HCT116 (cell line): ENCODE measurements around the gene CADPS2. TPM values are rescaled to one million over a fixed set of nuclear protein-coding genes. Genes with fewer than 3 reads are reported as not detected.

Source experiments
- ATAC-seq: fragments of 200-7000 bp; cut with Tn5 transposase; 2 replicates; pipeline ENCODE4 v1.9.1; 2020; ENCODE audit warnings: mild to moderate bottlenecking, moderate library complexity
- BruUV-seq: library from RNA; stranded (reverse); fragments of 400-500 nt; replicated peaks from 2 replicates; lab custom pipeline; 2021; lab: Mats Ljungman, UMichigan
- CTCF ChIA-PET: fragments of 300-600 bp; sonication (Branson Sonifier 250); formaldehyde crosslinking; loops from one replicate; lab custom pipeline; 2021; ENCODE audit warnings: antibody characterized with exemption; lab: Charles Lee
- POLR2A ChIA-PET: fragments of 300-600, 350-600 bp; sonication (Branson Sonifier 250); formaldehyde crosslinking; loops from one replicate; lab custom pipeline; 2021; ENCODE audit warnings: antibody characterized with exemption; lab: Charles Lee
- RAD21 ChIA-PET, 2 experiments: fragments of 300-600 bp; sonication (Branson Sonifier 250); formaldehyde crosslinking; loops; one replicate each; lab custom pipeline; 2023; ENCODE audit warnings: low total read pairs in 2 of 2; ENCODE audit not compliant: uncharacterized antibody in 2 of 2, unreplicated experiment in 2 of 2, low non-redundant PET in 1 of 2; lab: Charles Lee
- DNase-seq: peaks from one replicate; pipeline ENCODE4 v3.0.0-alpha.2; 2010; ENCODE audit warnings: low read depth, low spot score
- H2AFZ ChIP-seq: fragments of 200-600 bp; shearing (Covaris generic), sonication (generic); 2 replicates; pipeline ENCODE4 v1.6.1; 2017; ENCODE audit warnings: low read depth, mixed run types, mixed read lengths, antibody characterized with exemption, low read length; ENCODE audit not compliant: poor library complexity, severe bottlenecking
- H3K27ac ChIP-seq: 2 replicates; pipeline ENCODE4 v1.5.1; 2012; ENCODE audit warnings: low read depth, low read length
- H3K27me3 ChIP-seq: fragments of 200-600 bp; sonication (generic); 2 replicates; pipeline ENCODE4 v1.6.1; 2016; ENCODE audit warnings: mixed run types, low read length, mixed read lengths; ENCODE audit not compliant: insufficient read depth
- H3K36me3 ChIP-seq, 2 experiments: fragments of 200-500 bp in 1 of 2; fragments of 200-600 bp in 1 of 2; sonication (Bioruptor generic) in 1 of 2; sonication (generic) in 1 of 2; 2 replicates each; pipeline versions ENCODE4 v1.5.1 to v1.6.1; 2014 to 2016; ENCODE audit warnings: low read length in 2 of 2, inconsistent platforms in 1 of 2, mixed read lengths in 1 of 2, mixed run types in 1 of 2; ENCODE audit not compliant: insufficient read depth in 2 of 2, control insufficient read depth in 1 of 2
- H3K4me1 ChIP-seq, 2 experiments: fragments of 200-600 bp in 1 of 2; sonication (generic) in 1 of 2; 2 replicates each; pipeline versions ENCODE4 v1.5.1 to v1.6.1; 2012 to 2017; ENCODE audit warnings: low read length in 2 of 2, inconsistent platforms in 1 of 2, mild to moderate bottlenecking in 1 of 2, mixed read lengths in 1 of 2, mixed run types in 1 of 2, moderate library complexity in 1 of 2; ENCODE audit not compliant: insufficient read depth in 2 of 2, control insufficient read depth in 1 of 2
- H3K4me2 ChIP-seq: fragments of 200-600 bp; sonication (generic); 2 replicates; pipeline ENCODE4 v1.6.1; 2017; ENCODE audit warnings: mixed run types, low read length, mixed read lengths
- H3K4me3 ChIP-seq, 2 experiments: fragments of 200-600 bp in 1 of 2; sonication (generic) in 1 of 2; replicated peaks in 1 of 2; 2 replicates each; pipeline ENCODE4 v1.5.1; 2011 to 2016; ENCODE audit warnings: low read length in 2 of 2, control low read depth in 1 of 2, low read depth in 1 of 2, mild to moderate bottlenecking in 1 of 2, mixed read lengths in 1 of 2, mixed run types in 1 of 2
- H3K79me2 ChIP-seq: fragments of 200-600 bp; sonication (generic); 2 replicates; pipeline ENCODE4 v1.6.1; 2017; ENCODE audit warnings: mild to moderate bottlenecking, mixed run types, low read length, moderate library complexity, mixed read lengths; ENCODE audit not compliant: insufficient read depth
- H3K9ac ChIP-seq: fragments of 200-600 bp; sonication (generic); 2 replicates; pipeline ENCODE4 v1.6.1; 2016; ENCODE audit warnings: low read length, mixed read lengths
- H3K9me2 ChIP-seq: fragments of 200-600 bp; sonication (generic), shearing (Covaris generic); 2 replicates; pipeline ENCODE4 v1.6.1; 2017; ENCODE audit warnings: mixed run types, mild to moderate bottlenecking, moderate library complexity; ENCODE audit not compliant: insufficient read depth
- H3K9me3 ChIP-seq, 2 experiments: fragments of 200-500 bp in 1 of 2; fragments of 200-600 bp in 1 of 2; sonication (Bioruptor generic) in 1 of 2; sonication (generic) in 1 of 2; 2 replicates each; pipeline ENCODE4 v1.6.1; 2014 to 2017; ENCODE audit warnings: low read length in 2 of 2, mixed read lengths in 2 of 2, inconsistent platforms in 1 of 2, low read depth in 1 of 2, mild to moderate bottlenecking in 1 of 2, mixed run types in 1 of 2, moderate library complexity in 1 of 2; ENCODE audit not compliant: control insufficient read depth in 1 of 2, insufficient read depth in 1 of 2
- H4K20me1 ChIP-seq: fragments of 200-600 bp; sonication (generic), shearing (Covaris generic); 2 replicates; pipeline ENCODE4 v1.6.1; 2017; ENCODE audit warnings: mixed run types, mild to moderate bottlenecking, moderate library complexity; ENCODE audit not compliant: insufficient read depth
- CBX3 ChIP-seq: IDR thresholded peaks from 2 replicates; pipeline ENCODE4 v1.6.1; 2012; ENCODE audit warnings: low read depth
- CEBPB ChIP-seq: IDR thresholded peaks from 2 replicates; pipeline ENCODE4 v1.6.1; 2012; ENCODE audit warnings: low read depth
- ELF1 ChIP-seq: IDR thresholded peaks from 2 replicates; pipeline ENCODE4 v1.6.1; 2012; ENCODE audit warnings: low read depth, borderline replicate concordance
- EZH2 ChIP-seq: fragments of 200-600 bp; sonication (generic); IDR thresholded peaks from 2 replicates; pipeline ENCODE4 v1.6.1; 2017; ENCODE audit warnings: antibody characterized with exemption, mixed run types
- EZH2phosphoT487 ChIP-seq: fragments of 200-600 bp; IDR thresholded peaks from 2 replicates; pipeline ENCODE4 v1.6.1; 2018; ENCODE audit warnings: antibody characterized with exemption, borderline replicate concordance
- FOSL1 ChIP-seq: IDR thresholded peaks from 2 replicates; pipeline ENCODE4 v1.6.1; 2012; ENCODE audit warnings: low read depth
- RAD21 ChIP-seq: IDR thresholded peaks from 2 replicates; pipeline ENCODE4 v1.6.1; 2012; ENCODE audit warnings: low read depth, mild to moderate bottlenecking
- SP1 ChIP-seq: IDR thresholded peaks from 2 replicates; pipeline ENCODE4 v1.6.1; 2012; ENCODE audit warnings: low read depth
- SRF ChIP-seq: IDR thresholded peaks from 2 replicates; pipeline ENCODE4 v1.6.1; 2012; ENCODE audit warnings: low read depth
- ZFX ChIP-seq: fragments of 450-650 bp; IDR thresholded peaks from 2 replicates; pipeline ENCODE4 v1.6.1; 2017
- intact Hi-C: fragments of 100-400 bp; cut with micrococcal nuclease; formaldehyde crosslinking; loops from 2 replicates; pipeline ENCODE4 v1.10.0; 2022
- total RNA-seq: library from RNA; stranded (reverse); gene quantifications from one replicate; pipeline ENCODE4 v1.2.1, GENCODE V29; 2021; ENCODE audit not compliant: unreplicated experiment
- TF ChIP-seq, protein P1 (sequence below): IDR thresholded peaks from 2 replicates; pipeline ENCODE4 v1.6.1; 2012
- TF ChIP-seq, protein P2 (sequence below): IDR thresholded peaks from 2 replicates; pipeline ENCODE4 v1.6.1; 2011; ENCODE audit warnings: mild to moderate bottlenecking, low read length, moderate library complexity; ENCODE audit not compliant: insufficient replicate concordance; ENCODE audit errors: extremely low read depth
- TF ChIP-seq, protein P3 (sequence below): IDR thresholded peaks from 2 replicates; pipeline ENCODE4 v1.6.1; 2012

Gene CADPS2
- total RNA-seq, 1 experiment from 2014 or later = 7.5 TPM

- Histone ChIP-seq H3K4me1 (no peaks in the 10 kb centered on the region), H3K4me2 (no peak overlapping the region), H3K9ac (no peak overlapping the region), H3K9me2 (no peaks in the 10 kb centered on the region), H3K27me3 (no peaks in the 10 kb centered on the region), H3K27ac (no peak overlapping the region), H3K36me3 (no peaks in the 10 kb centered on the region), H3K79me2 (no peaks in the 10 kb centered on the region), H2AFZ (no peak overlapping the region), H3K4me3 (no peak overlapping the region), H3K9me3 (no peaks in the 10 kb centered on the region), H4K20me1 (no peaks in the 10 kb centered on the region)
- ChIA-PET CTCF (no interaction called here), RAD21 (no interaction called here), POLR2A (no interaction called here)
- ATAC-seq (no peak), DNase-seq (no peak)
- intact Hi-C loops = no loop called here
- TF ChIP-seq EZH2phosphoT487 (no peak), SP1 (no peak), ELF1 (no peak), FOSL1 (no peak), CEBPB (no peak), ZFX (no peak), EZH2 (no peak), SRF (no peak), CBX3 (no peak), RAD21 (no peak)
- TF ChIP-seq, protein P1, sequence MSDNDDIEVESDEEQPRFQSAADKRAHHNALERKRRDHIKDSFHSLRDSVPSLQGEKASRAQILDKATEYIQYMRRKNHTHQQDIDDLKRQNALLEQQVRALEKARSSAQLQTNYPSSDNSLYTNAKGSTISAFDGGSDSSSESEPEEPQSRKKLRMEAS = no peak
- TF ChIP-seq, protein P2, sequence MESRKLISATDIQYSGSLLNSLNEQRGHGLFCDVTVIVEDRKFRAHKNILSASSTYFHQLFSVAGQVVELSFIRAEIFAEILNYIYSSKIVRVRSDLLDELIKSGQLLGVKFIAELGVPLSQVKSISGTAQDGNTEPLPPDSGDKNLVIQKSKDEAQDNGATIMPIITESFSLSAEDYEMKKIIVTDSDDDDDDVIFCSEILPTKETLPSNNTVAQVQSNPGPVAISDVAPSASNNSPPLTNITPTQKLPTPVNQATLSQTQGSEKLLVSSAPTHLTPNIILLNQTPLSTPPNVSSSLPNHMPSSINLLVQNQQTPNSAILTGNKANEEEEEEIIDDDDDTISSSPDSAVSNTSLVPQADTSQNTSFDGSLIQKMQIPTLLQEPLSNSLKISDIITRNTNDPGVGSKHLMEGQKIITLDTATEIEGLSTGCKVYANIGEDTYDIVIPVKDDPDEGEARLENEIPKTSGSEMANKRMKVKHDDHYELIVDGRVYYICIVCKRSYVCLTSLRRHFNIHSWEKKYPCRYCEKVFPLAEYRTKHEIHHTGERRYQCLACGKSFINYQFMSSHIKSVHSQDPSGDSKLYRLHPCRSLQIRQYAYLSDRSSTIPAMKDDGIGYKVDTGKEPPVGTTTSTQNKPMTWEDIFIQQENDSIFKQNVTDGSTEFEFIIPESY = no peak
- TF ChIP-seq, protein P3, sequence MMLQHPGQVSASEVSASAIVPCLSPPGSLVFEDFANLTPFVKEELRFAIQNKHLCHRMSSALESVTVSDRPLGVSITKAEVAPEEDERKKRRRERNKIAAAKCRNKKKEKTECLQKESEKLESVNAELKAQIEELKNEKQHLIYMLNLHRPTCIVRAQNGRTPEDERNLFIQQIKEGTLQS = no peak
- no TSS peak for BruUV-seq
These were observed 227.4 kb downstream of the CADPS2 start for GRCh38 chr7:122658856-122659255.
